ENCODE results near the gene KCP.
A peak's percentile ranks its signal among the peaks of the same experiment; 100 is the strongest.

Gene KCP

GRCh38 chr7:128842674-128843641, 67.6 kb downstream of the KCP start:
- H3K4me2 ChIP-seq (ENCODE audit: low read depth, low read length, poor library complexity, severe bottlenecking) = no peak overlapping the region
- TF ChIP-seq CTCF (conservative IDR thresholded peaks at IDR 0.05; ENCODE audit: low read length) (no peak), EZH2phosphoT487 (IDR thresholded peaks at IDR 0.05; ENCODE audit: borderline replicate concordance) (no peak)
- no peaks in the 10 kb centered on the region for H4K20me1 ChIP-seq (ENCODE audit: insufficient read depth, low read length, poor library complexity, severe bottlenecking)
- H3K9ac ChIP-seq (ENCODE audit: low read depth, low read length, poor library complexity, severe bottlenecking) = no peak overlapping the region
- H2AFZ ChIP-seq (ENCODE audit: low read length) = no peak overlapping the region
- H3K9me2 ChIP-seq (replicated peaks; ENCODE audit: low read depth, low read length) = no peaks in the 10 kb centered on the region
- H3K9me3 ChIP-seq (ENCODE audit: insufficient read depth, low read depth, low read length) = no peaks in the 10 kb centered on the region
- H3F3A ChIP-seq (ENCODE audit: low read depth) = no peaks in the 10 kb centered on the region
- no peaks in the 10 kb centered on the region for H3K27me3 ChIP-seq (ENCODE audit: insufficient read depth, low read length, poor library complexity, severe bottlenecking)
- H3K4me1 ChIP-seq (ENCODE audit: insufficient read depth, low read length, poor library complexity, severe bottlenecking) = peaks cover 7% of the 10 kb centered on the region
- no peak overlapping the region for H3K4me3 ChIP-seq (ENCODE audit: low read length, poor library complexity, severe bottlenecking)
- H3K36me3 ChIP-seq (ENCODE audit: insufficient read depth, low read length) = no peaks in the 10 kb centered on the region
- no peaks in the 10 kb centered on the region for H3K79me2 ChIP-seq (ENCODE audit: insufficient read depth, low read length)

DNA sequence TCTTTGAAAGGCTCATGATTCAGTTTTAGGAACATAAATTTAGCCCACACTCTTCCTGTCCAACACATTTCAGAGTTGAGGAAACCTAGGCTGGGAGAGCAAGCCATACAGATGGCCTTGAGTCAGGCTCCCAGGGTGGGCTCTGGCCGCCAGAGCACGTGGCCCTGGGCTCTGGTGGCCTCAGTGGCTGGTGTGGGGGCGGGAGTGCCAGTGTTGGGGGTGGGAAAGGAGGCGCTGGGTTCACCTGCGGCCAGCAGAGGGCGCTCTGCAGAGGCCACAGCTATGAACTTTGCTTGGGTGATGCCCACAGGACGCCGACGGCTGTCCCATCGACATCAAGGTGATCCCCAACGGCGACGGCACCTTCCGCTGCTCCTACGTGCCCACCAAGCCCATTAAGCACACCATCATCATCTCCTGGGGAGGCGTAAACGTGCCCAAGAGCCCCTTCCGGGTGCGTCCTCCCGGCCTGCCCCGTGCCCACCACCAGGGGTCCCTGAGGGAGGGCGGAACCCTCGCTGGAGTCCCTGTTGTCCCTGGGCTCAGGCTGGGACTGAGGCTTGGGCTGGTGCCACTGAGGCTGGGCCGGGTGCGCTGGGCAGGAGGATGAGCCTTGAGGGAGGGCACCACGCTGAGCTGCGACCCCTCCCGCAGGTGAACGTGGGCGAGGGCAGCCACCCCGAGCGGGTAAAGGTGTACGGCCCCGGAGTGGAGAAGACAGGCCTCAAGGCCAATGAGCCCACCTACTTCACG, 68.4 kb downstream of the KCP start:
- Histone ChIP-seq H4K20me1 (ENCODE audit: insufficient read depth, low read length, poor library complexity, severe bottlenecking) (no peaks in the 10 kb centered on the region), H3F3A (ENCODE audit: low read depth) (no peaks in the 10 kb centered on the region), H2AFZ (ENCODE audit: low read length) (peak overlapping the region; percentile 88)

More for the DNA sequence above, 68.4 kb downstream of the KCP start:
- H3K4me3 ChIP-seq (ENCODE audit: low read length, poor library complexity, severe bottlenecking) = no peak overlapping the region
- no peaks in the 10 kb centered on the region for H3K9me3 ChIP-seq (ENCODE audit: insufficient read depth, low read depth, low read length)
- peak overlapping the region; percentile 49 for H3K9ac ChIP-seq (ENCODE audit: low read depth, low read length, poor library complexity, severe bottlenecking)
- no peaks in the 10 kb centered on the region for H3K9me2 ChIP-seq (replicated peaks; ENCODE audit: low read depth, low read length)
- peaks cover 7% of the 10 kb centered on the region for H3K4me1 ChIP-seq (ENCODE audit: insufficient read depth, low read length, poor library complexity, severe bottlenecking)
- H3K36me3 ChIP-seq (ENCODE audit: insufficient read depth, low read length) = no peaks in the 10 kb centered on the region
- H3K4me2 ChIP-seq (ENCODE audit: low read depth, low read length, poor library complexity, severe bottlenecking) = peak overlapping the region; percentile 41
- H3K79me2 ChIP-seq (ENCODE audit: insufficient read depth, low read length) = no peaks in the 10 kb centered on the region
- H3K27me3 ChIP-seq (ENCODE audit: insufficient read depth, low read length, poor library complexity, severe bottlenecking) = no peaks in the 10 kb centered on the region
- TF ChIP-seq EZH2phosphoT487 (IDR thresholded peaks at IDR 0.05; ENCODE audit: borderline replicate concordance) = no peak
- peak; percentile 92 for TF ChIP-seq CTCF (conservative IDR thresholded peaks at IDR 0.05; ENCODE audit: low read length)
